OCI-LY7 (cell line): ENCODE results near the gene KIRREL3. TPM values are rescaled to one million over a fixed set of nuclear protein-coding genes. Genes with fewer than 3 reads are reported as not detected.

Experiments used
- BruUV-seq: library from RNA; stranded (reverse); fragments of 400-500 nt; replicated peaks from 2 replicates; lab custom pipeline; 2021; lab: Mats Ljungman, UMichigan
- CTCF ChIA-PET: fragments of 300-600 bp; sonication (Branson Sonifier 250); formaldehyde crosslinking; loops from one replicate; lab custom pipeline; 2022; ENCODE audit warnings: antibody characterized with exemption; ENCODE audit not compliant: unreplicated experiment; lab: Charles Lee
- POLR2A ChIA-PET: fragments of 300-600 bp; sonication (Branson Sonifier 250); formaldehyde crosslinking; loops from one replicate; lab custom pipeline; 2022; ENCODE audit warnings: antibody characterized with exemption; lab: Charles Lee
- DNase-seq: peaks from one replicate; pipeline ENCODE4 v3.0.0-alpha.2; 2015; ENCODE audit warnings: low spot score
- H2AFZ ChIP-seq: fragments of 200-600 bp; sonication (generic), shearing (Covaris generic); 2 replicates; pipeline ENCODE4 v1.6.1; 2014; ENCODE audit warnings: mild to moderate bottlenecking, antibody characterized with exemption, low read length, moderate library complexity
- H3K27ac ChIP-seq: fragments of 200-600 bp; sonication (generic); 2 replicates; pipeline ENCODE4 v1.5.1; 2014; ENCODE audit warnings: mixed run types, low read depth, mild to moderate bottlenecking, moderate library complexity, low read length, inconsistent platforms; ENCODE audit not compliant: poor library complexity, severe bottlenecking
- H3K36me3 ChIP-seq: fragments of 200-600 bp; sonication (generic); 2 replicates; pipeline ENCODE4 v1.6.1; 2014; ENCODE audit warnings: mild to moderate bottlenecking, antibody characterized with exemption, low read length, moderate library complexity, mixed read lengths; ENCODE audit not compliant: insufficient read depth
- H3K4me1 ChIP-seq: fragments of 200-600 bp; sonication (generic); 2 replicates; pipeline ENCODE4 v1.5.1; 2014; ENCODE audit warnings: mild to moderate bottlenecking, low read length; ENCODE audit not compliant: insufficient read depth, poor library complexity, severe bottlenecking
- H3K4me2 ChIP-seq: fragments of 200-600 bp; sonication (generic); 2 replicates; pipeline ENCODE4 v1.6.1; 2014; ENCODE audit warnings: mild to moderate bottlenecking, low read length
- H3K4me3 ChIP-seq: fragments of 200-600 bp; sonication (generic); 2 replicates; pipeline ENCODE4 v1.5.1; 2014; ENCODE audit warnings: mild to moderate bottlenecking, low read depth, low read length; ENCODE audit not compliant: poor library complexity, severe bottlenecking
- H3K79me2 ChIP-seq: fragments of 200-600 bp; sonication (generic); 2 replicates; pipeline ENCODE4 v1.6.1; 2016; ENCODE audit warnings: low read depth, mild to moderate bottlenecking, low read length, moderate library complexity, mixed read lengths; ENCODE audit not compliant: insufficient read depth
- H3K9me2 ChIP-seq: fragments of 200-600 bp; sonication (generic); 2 replicates; pipeline ENCODE4 v1.6.1; 2016; ENCODE audit warnings: mild to moderate bottlenecking, low read length, mixed read lengths; ENCODE audit not compliant: insufficient read depth
- H3K9me3 ChIP-seq: fragments of 200-600 bp; sonication (generic); 2 replicates; pipeline ENCODE4 v1.6.1; 2014; ENCODE audit warnings: mild to moderate bottlenecking, mixed run types, low read length, mixed read lengths
- H4K20me1 ChIP-seq: fragments of 200-600 bp; sonication (generic); 2 replicates; pipeline ENCODE4 v1.6.1; 2014; ENCODE audit warnings: mild to moderate bottlenecking, antibody characterized with exemption, low read length, moderate library complexity, mixed read lengths; ENCODE audit not compliant: insufficient read depth
- CTCF ChIP-seq: fragments of 200-600 bp; sonication (generic); conservative IDR thresholded peaks from 2 replicates; pipeline ENCODE4 v1.5.1; 2014; ENCODE audit warnings: mild to moderate bottlenecking, antibody characterized with exemption, low read length, moderate library complexity, mixed read lengths
- EZH2phosphoT487 ChIP-seq: fragments of 200-600 bp; sonication (generic); IDR thresholded peaks from 2 replicates; pipeline ENCODE4 v1.6.1; 2018; ENCODE audit warnings: low read depth, borderline replicate concordance, mild to moderate bottlenecking, mixed run types, antibody characterized with exemption, low read length, moderate library complexity, mixed read lengths
- intact Hi-C: fragments of 100-400 bp; cut with micrococcal nuclease; formaldehyde crosslinking; loops from one replicate; pipeline ENCODE4 v1.10.0; 2022; ENCODE audit not compliant: unreplicated experiment
- total RNA-seq, 2 experiments: library from RNA; depleted of rRNA in 1 of 2; stranded (reverse); fragments of >200 nt in 1 of 2; shearing (Covaris generic) in 1 of 2; gene quantifications; 2 replicates each; pipeline ENCODE4 v1.2.3, GENCODE V29; 2014 to 2022

The KIRREL3 gene
- total RNA-seq, 2 experiments from 2014 or later: not detected

- Histone ChIP-seq H3K79me2 (no peaks in the 10 kb centered on the region), H3K4me2 (no peak overlapping the region), H2AFZ (no peak overlapping the region), H3K4me3 (no peak overlapping the region), H4K20me1 (no peaks in the 10 kb centered on the region), H3K27ac (no peak overlapping the region), H3K9me3 (no peaks in the 10 kb centered on the region), H3K4me1 (no peaks in the 10 kb centered on the region), H3K36me3 (no peaks in the 10 kb centered on the region), H3K9me2 (no peaks in the 10 kb centered on the region)
- intact Hi-C loops: no loop called here
- CTCF ChIA-PET: no interaction called here
- no peak for DNase-seq
- BruUV-seq: no TSS peak
- TF ChIP-seq CTCF (no peak), EZH2phosphoT487 (no peak)
- POLR2A ChIA-PET: no interaction called here
Measured at GRCh38 chr11:126880872-126881271, 119.7 kb downstream of the KIRREL3 start.

- no peaks in the 10 kb centered on the region for H3K4me1 ChIP-seq
- ChIA-PET CTCF (no interaction called here), POLR2A (interaction anchor here (1.0 kb wide), 1 partner anchor 22 kb away, joined by 3 read pairs; no protein-coding TSS in a partner anchor)
- TF ChIP-seq CTCF: no peak
- TF ChIP-seq EZH2phosphoT487: no peak
- H2AFZ ChIP-seq: no peak overlapping the region
- no TSS peak for BruUV-seq
- H3K9me3 ChIP-seq: no peaks in the 10 kb centered on the region
- H3K4me3 ChIP-seq: no peak overlapping the region
- no peak overlapping the region for H3K4me2 ChIP-seq
- no peaks in the 10 kb centered on the region for H3K9me2 ChIP-seq
- H3K79me2 ChIP-seq: no peaks in the 10 kb centered on the region
- no peaks in the 10 kb centered on the region for H4K20me1 ChIP-seq
- DNase-seq: no peak
- intact Hi-C loops: no loop called here
- no peaks in the 10 kb centered on the region for H3K36me3 ChIP-seq
- H3K27ac ChIP-seq: no peak overlapping the region
Measured at GRCh38 chr11:126879516-126879915, 121.1 kb downstream of the KIRREL3 start.

GRCh38 chr11:126878913-126879482 lies 121.6 kb downstream of the KIRREL3 start:
- no peak for TF ChIP-seq CTCF
- POLR2A ChIA-PET: no interaction called here

More at GRCh38 chr11:126878913-126879482, 121.6 kb downstream of the KIRREL3 start:
- H3K4me1 ChIP-seq: no peaks in the 10 kb centered on the region
- no peaks in the 10 kb centered on the region for H3K79me2 ChIP-seq
- DNase-seq: no peak
- no peak overlapping the region for H3K4me3 ChIP-seq
- CTCF ChIA-PET: no interaction called here
- H4K20me1 ChIP-seq: no peaks in the 10 kb centered on the region
- no TSS peak for BruUV-seq
- H3K9me2 ChIP-seq: no peaks in the 10 kb centered on the region
- no peaks in the 10 kb centered on the region for H3K36me3 ChIP-seq
- no peak overlapping the region for H2AFZ ChIP-seq
- H3K27ac ChIP-seq: no peak overlapping the region
- intact Hi-C loops: no loop called here
- no peak overlapping the region for H3K4me2 ChIP-seq
- no peaks in the 10 kb centered on the region for H3K9me3 ChIP-seq
